OCI-LY1 (cell line): ENCODE measurements around the gene CFAP73.

Experiments
- EZH2 ChIP-seq: fragments of 200-600 bp; sonication (generic), shearing (Covaris generic); IDR thresholded peaks from 2 replicates; pipeline ENCODE4 v1.8.0; 2017; ENCODE audit warnings: borderline replicate concordance, mixed run types, mild to moderate bottlenecking, antibody characterized with exemption, low read length, moderate library complexity, mixed read lengths
- TF ChIP-seq, protein P1 (sequence below): fragments of 200-600 bp; sonication (generic), shearing (Covaris generic); IDR thresholded peaks from 2 replicates; pipeline ENCODE4 v1.5.1; 2017; ENCODE audit warnings: mild to moderate bottlenecking, antibody characterized with exemption, low read length, moderate library complexity, mixed read lengths

DNA sequence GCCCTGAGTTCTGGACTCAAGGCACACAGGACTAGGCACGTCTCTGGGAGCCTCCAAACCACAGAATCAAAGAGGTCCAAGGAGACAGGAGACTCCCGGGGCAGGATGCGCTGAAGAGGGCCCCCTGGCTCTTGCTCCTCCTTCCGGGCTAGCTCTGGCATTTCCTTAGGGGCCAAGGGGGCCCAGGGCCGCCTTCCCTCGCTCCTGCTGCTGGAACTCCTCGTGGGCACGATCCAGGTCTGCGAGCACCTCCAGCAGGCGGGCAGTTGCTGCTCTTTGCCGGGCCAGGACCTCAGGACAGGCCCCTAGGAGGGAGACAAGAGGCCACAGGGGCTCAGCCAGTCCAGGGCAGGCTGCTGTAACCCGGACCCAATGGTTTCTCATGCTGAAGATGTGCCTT lies 49.8 kb upstream of the CFAP73 start:
- TF ChIP-seq, protein P1, sequence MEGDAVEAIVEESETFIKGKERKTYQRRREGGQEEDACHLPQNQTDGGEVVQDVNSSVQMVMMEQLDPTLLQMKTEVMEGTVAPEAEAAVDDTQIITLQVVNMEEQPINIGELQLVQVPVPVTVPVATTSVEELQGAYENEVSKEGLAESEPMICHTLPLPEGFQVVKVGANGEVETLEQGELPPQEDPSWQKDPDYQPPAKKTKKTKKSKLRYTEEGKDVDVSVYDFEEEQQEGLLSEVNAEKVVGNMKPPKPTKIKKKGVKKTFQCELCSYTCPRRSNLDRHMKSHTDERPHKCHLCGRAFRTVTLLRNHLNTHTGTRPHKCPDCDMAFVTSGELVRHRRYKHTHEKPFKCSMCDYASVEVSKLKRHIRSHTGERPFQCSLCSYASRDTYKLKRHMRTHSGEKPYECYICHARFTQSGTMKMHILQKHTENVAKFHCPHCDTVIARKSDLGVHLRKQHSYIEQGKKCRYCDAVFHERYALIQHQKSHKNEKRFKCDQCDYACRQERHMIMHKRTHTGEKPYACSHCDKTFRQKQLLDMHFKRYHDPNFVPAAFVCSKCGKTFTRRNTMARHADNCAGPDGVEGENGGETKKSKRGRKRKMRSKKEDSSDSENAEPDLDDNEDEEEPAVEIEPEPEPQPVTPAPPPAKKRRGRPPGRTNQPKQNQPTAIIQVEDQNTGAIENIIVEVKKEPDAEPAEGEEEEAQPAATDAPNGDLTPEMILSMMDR, result no peak
- TF ChIP-seq EZH2, result no peak
